GM21529 (cell line): ENCODE measurements around the gene RAB3C.
"Not testable (repeated sequence)": the region's sequence is repeated elsewhere in the genome, so short reads cannot be mapped to it uniquely, and the experiment has no call there.

Source experiments
- ATAC-seq: cut with Tn5 transposase; IDR thresholded peaks from one replicate; pipeline ENCODE4 v1.9.1; 2021; ENCODE audit not compliant: unreplicated experiment

RAB3C gene

GRCh38 chr5:58674070-58674469 lies 91.2 kb downstream of the RAB3C start:
- ATAC-seq, result no peak

- no peak for ATAC-seq
Measured at GRCh38 chr5:58674711-58675110, 91.8 kb downstream of the RAB3C start.

GRCh38 chr5:58675341-58675740 lies 92.5 kb downstream of the RAB3C start:
- ATAC-seq, result no peak

GRCh38 chr5:58677650-58678049 lies 94.8 kb downstream of the RAB3C start:
- ATAC-seq, result no peak

- ATAC-seq, result no peak
Measured at GRCh38 chr5:58680503-58680902, 97.6 kb downstream of the RAB3C start.

- ATAC-seq, result no peak
Measured at GRCh38 chr5:58681943-58682342, 99.1 kb downstream of the RAB3C start.

GRCh38 chr5:58683567-58683966 lies 100.7 kb downstream of the RAB3C start:
- no peak for ATAC-seq

- ATAC-seq, result no peak
Measured at GRCh38 chr5:58687079-58687478, 104.2 kb downstream of the RAB3C start.

GRCh38 chr5:58687595-58687994 lies 104.7 kb downstream of the RAB3C start:
- ATAC-seq, result no peak

GRCh38 chr5:58699088-58699761 lies 116.3 kb downstream of the RAB3C start:
- not testable (repeated sequence) for ATAC-seq

- no peak for ATAC-seq
Measured at GRCh38 chr5:58699762-58700118, 116.9 kb downstream of the RAB3C start.

- no peak for ATAC-seq
Measured at GRCh38 chr5:58703925-58704555, 121.2 kb downstream of the RAB3C start.

- ATAC-seq, result no peak
Measured at GRCh38 chr5:58706736-58707135, 123.9 kb downstream of the RAB3C start.

GRCh38 chr5:58708456-58708855 lies 125.6 kb downstream of the RAB3C start:
- no peak for ATAC-seq

GRCh38 chr5:58710425-58710824 lies 127.5 kb downstream of the RAB3C start:
- ATAC-seq, result not testable (repeated sequence)

- no peak for ATAC-seq
Measured at GRCh38 chr5:58710871-58711270, 128.0 kb downstream of the RAB3C start.

- ATAC-seq, result no peak
Measured at GRCh38 chr5:58711965-58712364, 129.1 kb downstream of the RAB3C start.

- no peak for ATAC-seq
Measured at GRCh38 chr5:58714046-58714445, 131.2 kb downstream of the RAB3C start.

- ATAC-seq, result no peak
Measured at GRCh38 chr5:58715997-58716656, 133.3 kb downstream of the RAB3C start.

- no peak for ATAC-seq
Measured at GRCh38 chr5:58716713-58717112, 133.8 kb downstream of the RAB3C start.

GRCh38 chr5:58717303-58718007 lies 134.6 kb downstream of the RAB3C start:
- ATAC-seq, result no peak
